Lung (tissue), 12 donors: ENCODE data around the gene MBOAT1. TPM values are rescaled to one million over a fixed set of nuclear protein-coding genes. Genes with fewer than 3 reads are reported as not detected.

ENCODE experiments used
- ATAC-seq: fragments of 200-7000 bp; cut with Tn5 transposase; one replicate; pipeline ENCODE4 v1.9.1; 2020; ENCODE audit warnings: moderate number of reproducible peaks; ENCODE audit not compliant: insufficient read depth, low FRiP score
- DNase-seq, 3 donors: peaks; one replicate each; pipeline ENCODE4 v3.0.0-alpha.2; 2013 to 2017
- H3K27ac ChIP-seq, 2 donors: one replicate each; pipeline ENCODE4 v1.5.1; 2013; ENCODE audit warnings: mild to moderate bottlenecking in 2 of 2, moderate library complexity in 2 of 2, control low read depth in 1 of 2, inconsistent platforms in 1 of 2, low read depth in 1 of 2, low read length in 1 of 2
- H3K27me3 ChIP-seq, 3 donors: one replicate each; pipeline ENCODE4 v1.5.1; 2013; ENCODE audit warnings: low read length in 2 of 3; ENCODE audit not compliant: control insufficient read depth in 3 of 3, insufficient read depth in 3 of 3
- H3K36me3 ChIP-seq, 4 donors: one replicate each; pipeline ENCODE4 v1.5.1; 2013; ENCODE audit warnings: low read length in 4 of 4, mild to moderate bottlenecking in 1 of 4, moderate library complexity in 1 of 4; ENCODE audit not compliant: control insufficient read depth in 4 of 4, insufficient read depth in 4 of 4
- H3K4me1 ChIP-seq, 5 donors: one replicate each; pipeline ENCODE4 v1.5.1; 2013; ENCODE audit warnings: low read length in 5 of 5, mild to moderate bottlenecking in 2 of 5, moderate library complexity in 1 of 5; ENCODE audit not compliant: control insufficient read depth in 5 of 5, insufficient read depth in 5 of 5
- H3K4me3 ChIP-seq: one replicate; pipeline ENCODE4 v1.5.1; 2013; ENCODE audit warnings: mild to moderate bottlenecking, control low read depth, moderate library complexity
- H3K9ac ChIP-seq, 2 donors: one replicate each; pipeline ENCODE4 v1.5.1; 2013; ENCODE audit warnings: low read length in 2 of 2, control low read depth in 1 of 2; ENCODE audit not compliant: insufficient read depth in 1 of 2
- H3K9me3 ChIP-seq, 4 donors: one replicate each; pipeline ENCODE4 v1.5.1; 2013; ENCODE audit warnings: low read length in 3 of 4, mild to moderate bottlenecking in 1 of 4, moderate library complexity in 1 of 4; ENCODE audit not compliant: control insufficient read depth in 4 of 4, insufficient read depth in 3 of 4
- CTCF ChIP-seq: IDR thresholded peaks from 2 replicates; pipeline ENCODE4 v1.5.1; 2012; ENCODE audit warnings: mild to moderate bottlenecking; ENCODE audit errors: control extremely low read depth, extremely low read depth
- WGBS, 2 donors: extraction: QIAGEN DNeasy Blood & Tissue Kit; methylation state at CpG; one replicate each; pipeline ENCODE4 v1.1.7; 2013; 5-methylcytosine and 5-hydroxymethylcytosine counted together
- polyA plus RNA-seq, 2 donors: library from polyadenylated mRNA; stranded (reverse); fragments of 200-250 nt; gene quantifications; one replicate each; pipeline ENCODE4 v1.2.1, GENCODE V29; 2013
- total RNA-seq, 2 donors: library from RNA; depleted of rRNA in 1 of 2; stranded (reverse); fragments of >200 nt in 1 of 2; gene quantifications; one replicate each; pipeline ENCODE4 v1.2.1, GENCODE V29; 2014 to 2021
- donor health status: control.
- donor health status: control.
- donor health status: Bipolar disorder and iron deficiency.
- donor health status: healthy.
- donor health status: DM: yes; HTN: yes; CAD: no.

Gene MBOAT1
- total and polyA plus RNA-seq, 4 donors = 2.3 to 27.4 (median 8.7) TPM

DNA sequence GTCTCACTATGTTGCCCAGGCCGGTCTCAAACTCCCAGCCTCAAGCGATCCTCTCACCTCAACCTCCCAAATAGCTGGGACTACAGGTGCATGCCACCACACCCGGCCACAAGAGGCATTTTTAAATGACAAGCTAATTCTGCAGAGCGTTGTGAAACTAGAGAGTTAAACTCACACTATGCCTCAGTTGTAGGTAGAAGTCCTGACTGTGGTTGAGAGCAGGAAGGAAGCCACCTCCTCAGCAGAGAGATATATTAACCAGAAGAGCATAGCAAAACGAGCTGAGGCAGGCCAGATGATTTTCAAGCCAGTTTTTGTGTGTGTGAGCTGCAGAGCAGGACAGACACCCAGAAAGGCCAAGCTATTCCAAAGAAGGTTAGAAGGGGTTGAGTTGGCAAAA is 150.3 kb downstream of the MBOAT1 start:
- Histone ChIP-seq H3K9ac (no peak overlapping the region), H3K27ac (no peak overlapping the region), H3K27me3 (no peaks in the 10 kb centered on the region), H3K36me3 (no peaks in the 10 kb centered on the region), H3K4me1 (no peaks in the 10 kb centered on the region), H3K9me3 (no peaks in the 10 kb centered on the region), H3K4me3 (no peak overlapping the region)
- DNase-seq = no peak
- WGBS, 2 donors = 73% methylated on average over 5 of the region's 5 CpGs
- TF ChIP-seq CTCF = no peak
- no peak for ATAC-seq

- WGBS, 2 donors = 88 to 100% methylated on average over 1 of the region's 1 CpG
- no peak overlapping the region for H3K27ac ChIP-seq
- H3K9ac ChIP-seq = no peak overlapping the region
- no peaks in the 10 kb centered on the region for H3K36me3 ChIP-seq
- DNase-seq (no peak), ATAC-seq (no peak)
- TF ChIP-seq CTCF = no peak
- no peaks in the 10 kb centered on the region for H3K27me3 ChIP-seq
- no peaks in the 10 kb centered on the region for H3K4me1 ChIP-seq
- H3K9me3 ChIP-seq = no peaks in the 10 kb centered on the region
- no peak overlapping the region for H3K4me3 ChIP-seq
Measured at GRCh38 chr6:20060252-20060651, 152.0 kb downstream of the MBOAT1 start.

DNA sequence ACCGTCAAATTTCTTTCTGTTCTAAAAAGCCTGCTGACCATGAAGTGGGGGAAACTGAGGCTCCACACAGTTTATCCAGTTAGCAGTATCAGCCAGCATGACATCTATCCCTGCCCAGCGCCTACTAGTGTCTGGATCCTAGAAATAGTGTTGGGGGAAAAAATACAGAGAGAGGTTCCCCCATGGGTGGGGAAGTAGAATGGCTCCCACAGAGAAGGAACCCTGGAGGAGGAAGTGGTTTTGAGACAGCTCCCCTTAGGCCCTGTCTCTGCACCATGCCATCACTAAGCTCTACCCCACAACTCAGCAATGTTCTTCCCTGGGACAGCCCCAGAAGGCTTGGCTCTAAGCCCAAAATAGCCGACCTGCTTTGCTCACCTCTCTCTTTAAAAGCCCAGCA is 153.4 kb downstream of the MBOAT1 start:
- ATAC-seq (no peak), DNase-seq (no peak)
- Histone ChIP-seq H3K4me1 (no peaks in the 10 kb centered on the region), H3K27me3 (no peaks in the 10 kb centered on the region), H3K27ac (no peak overlapping the region), H3K9ac (no peak overlapping the region), H3K9me3 (no peaks in the 10 kb centered on the region), H3K4me3 (no peak overlapping the region), H3K36me3 (no peaks in the 10 kb centered on the region)
- TF ChIP-seq CTCF = no peak
- 60 to 67% methylated on average over 3 of the region's 3 CpGs for WGBS, 2 donors
